Measurements from ENCODE around the gene GRHL3. TPM values are rescaled to one million over a fixed set of nuclear protein-coding genes. Genes with fewer than 3 reads are reported as not detected.

GRHL3 gene
- total RNA-seq, 1 experiment from 2014 or later: 2.5 TPM

DNA sequence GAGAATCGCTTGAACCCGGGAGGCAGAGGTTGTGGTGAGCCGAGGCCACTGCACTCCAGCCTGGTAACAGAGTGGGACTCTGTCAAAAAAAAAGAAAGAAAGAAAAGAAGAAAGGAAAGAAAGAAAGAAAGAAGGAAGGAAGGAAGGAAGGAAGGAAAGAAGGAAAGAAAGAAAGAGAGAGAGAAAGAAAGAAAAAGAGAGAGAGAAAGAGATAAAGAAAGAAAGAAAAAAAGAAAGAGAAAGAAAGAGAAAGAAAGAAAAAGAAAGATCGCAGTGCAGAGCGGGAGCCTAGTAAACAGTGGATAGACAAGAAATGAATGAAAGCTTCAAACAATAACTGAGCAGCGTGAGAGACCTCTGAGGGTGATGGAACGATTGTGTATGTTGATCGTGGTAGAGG, 20.6 kb upstream of the GRHL3 start (continued):
- TF ChIP-seq, protein P1, sequence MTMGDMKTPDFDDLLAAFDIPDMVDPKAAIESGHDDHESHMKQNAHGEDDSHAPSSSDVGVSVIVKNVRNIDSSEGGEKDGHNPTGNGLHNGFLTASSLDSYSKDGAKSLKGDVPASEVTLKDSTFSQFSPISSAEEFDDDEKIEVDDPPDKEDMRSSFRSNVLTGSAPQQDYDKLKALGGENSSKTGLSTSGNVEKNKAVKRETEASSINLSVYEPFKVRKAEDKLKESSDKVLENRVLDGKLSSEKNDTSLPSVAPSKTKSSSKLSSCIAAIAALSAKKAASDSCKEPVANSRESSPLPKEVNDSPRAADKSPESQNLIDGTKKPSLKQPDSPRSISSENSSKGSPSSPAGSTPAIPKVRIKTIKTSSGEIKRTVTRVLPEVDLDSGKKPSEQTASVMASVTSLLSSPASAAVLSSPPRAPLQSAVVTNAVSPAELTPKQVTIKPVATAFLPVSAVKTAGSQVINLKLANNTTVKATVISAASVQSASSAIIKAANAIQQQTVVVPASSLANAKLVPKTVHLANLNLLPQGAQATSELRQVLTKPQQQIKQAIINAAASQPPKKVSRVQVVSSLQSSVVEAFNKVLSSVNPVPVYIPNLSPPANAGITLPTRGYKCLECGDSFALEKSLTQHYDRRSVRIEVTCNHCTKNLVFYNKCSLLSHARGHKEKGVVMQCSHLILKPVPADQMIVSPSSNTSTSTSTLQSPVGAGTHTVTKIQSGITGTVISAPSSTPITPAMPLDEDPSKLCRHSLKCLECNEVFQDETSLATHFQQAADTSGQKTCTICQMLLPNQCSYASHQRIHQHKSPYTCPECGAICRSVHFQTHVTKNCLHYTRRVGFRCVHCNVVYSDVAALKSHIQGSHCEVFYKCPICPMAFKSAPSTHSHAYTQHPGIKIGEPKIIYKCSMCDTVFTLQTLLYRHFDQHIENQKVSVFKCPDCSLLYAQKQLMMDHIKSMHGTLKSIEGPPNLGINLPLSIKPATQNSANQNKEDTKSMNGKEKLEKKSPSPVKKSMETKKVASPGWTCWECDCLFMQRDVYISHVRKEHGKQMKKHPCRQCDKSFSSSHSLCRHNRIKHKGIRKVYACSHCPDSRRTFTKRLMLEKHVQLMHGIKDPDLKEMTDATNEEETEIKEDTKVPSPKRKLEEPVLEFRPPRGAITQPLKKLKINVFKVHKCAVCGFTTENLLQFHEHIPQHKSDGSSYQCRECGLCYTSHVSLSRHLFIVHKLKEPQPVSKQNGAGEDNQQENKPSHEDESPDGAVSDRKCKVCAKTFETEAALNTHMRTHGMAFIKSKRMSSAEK (CRISPR knock-in tag; IDR thresholded peaks at IDR 0.05; ENCODE audit: borderline replicate concordance): no peak
- TF ChIP-seq FOXP1 (CRISPR knock-in tag; IDR thresholded peaks at IDR 0.05; ENCODE audit: borderline replicate concordance): no peak
- TF ChIP-seq OVOL2 (CRISPR knock-in tag; IDR thresholded peaks at IDR 0.05; ENCODE audit: borderline replicate concordance): no peak
- TF ChIP-seq CREB1 (CRISPR knock-in tag; IDR thresholded peaks at IDR 0.05): no peak
- TF ChIP-seq MXD4 (CRISPR knock-in tag; IDR thresholded peaks at IDR 0.05; ENCODE audit: borderline replicate concordance): no peak
- TF ChIP-seq NFYB (CRISPR knock-in tag; conservative IDR thresholded peaks at IDR 0.05; ENCODE audit: low read depth): no peak
- TF ChIP-seq, protein P2, sequence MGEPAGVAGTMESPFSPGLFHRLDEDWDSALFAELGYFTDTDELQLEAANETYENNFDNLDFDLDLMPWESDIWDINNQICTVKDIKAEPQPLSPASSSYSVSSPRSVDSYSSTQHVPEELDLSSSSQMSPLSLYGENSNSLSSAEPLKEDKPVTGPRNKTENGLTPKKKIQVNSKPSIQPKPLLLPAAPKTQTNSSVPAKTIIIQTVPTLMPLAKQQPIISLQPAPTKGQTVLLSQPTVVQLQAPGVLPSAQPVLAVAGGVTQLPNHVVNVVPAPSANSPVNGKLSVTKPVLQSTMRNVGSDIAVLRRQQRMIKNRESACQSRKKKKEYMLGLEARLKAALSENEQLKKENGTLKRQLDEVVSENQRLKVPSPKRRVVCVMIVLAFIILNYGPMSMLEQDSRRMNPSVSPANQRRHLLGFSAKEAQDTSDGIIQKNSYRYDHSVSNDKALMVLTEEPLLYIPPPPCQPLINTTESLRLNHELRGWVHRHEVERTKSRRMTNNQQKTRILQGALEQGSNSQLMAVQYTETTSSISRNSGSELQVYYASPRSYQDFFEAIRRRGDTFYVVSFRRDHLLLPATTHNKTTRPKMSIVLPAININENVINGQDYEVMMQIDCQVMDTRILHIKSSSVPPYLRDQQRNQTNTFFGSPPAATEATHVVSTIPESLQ (CRISPR knock-in tag; IDR thresholded peaks at IDR 0.05): no peak
- TF ChIP-seq, protein P3, sequence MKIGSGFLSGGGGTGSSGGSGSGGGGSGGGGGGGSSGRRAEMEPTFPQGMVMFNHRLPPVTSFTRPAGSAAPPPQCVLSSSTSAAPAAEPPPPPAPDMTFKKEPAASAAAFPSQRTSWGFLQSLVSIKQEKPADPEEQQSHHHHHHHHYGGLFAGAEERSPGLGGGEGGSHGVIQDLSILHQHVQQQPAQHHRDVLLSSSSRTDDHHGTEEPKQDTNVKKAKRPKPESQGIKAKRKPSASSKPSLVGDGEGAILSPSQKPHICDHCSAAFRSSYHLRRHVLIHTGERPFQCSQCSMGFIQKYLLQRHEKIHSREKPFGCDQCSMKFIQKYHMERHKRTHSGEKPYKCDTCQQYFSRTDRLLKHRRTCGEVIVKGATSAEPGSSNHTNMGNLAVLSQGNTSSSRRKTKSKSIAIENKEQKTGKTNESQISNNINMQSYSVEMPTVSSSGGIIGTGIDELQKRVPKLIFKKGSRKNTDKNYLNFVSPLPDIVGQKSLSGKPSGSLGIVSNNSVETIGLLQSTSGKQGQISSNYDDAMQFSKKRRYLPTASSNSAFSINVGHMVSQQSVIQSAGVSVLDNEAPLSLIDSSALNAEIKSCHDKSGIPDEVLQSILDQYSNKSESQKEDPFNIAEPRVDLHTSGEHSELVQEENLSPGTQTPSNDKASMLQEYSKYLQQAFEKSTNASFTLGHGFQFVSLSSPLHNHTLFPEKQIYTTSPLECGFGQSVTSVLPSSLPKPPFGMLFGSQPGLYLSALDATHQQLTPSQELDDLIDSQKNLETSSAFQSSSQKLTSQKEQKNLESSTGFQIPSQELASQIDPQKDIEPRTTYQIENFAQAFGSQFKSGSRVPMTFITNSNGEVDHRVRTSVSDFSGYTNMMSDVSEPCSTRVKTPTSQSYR (CRISPR knock-in tag; IDR thresholded peaks at IDR 0.05): no peak

DNA sequence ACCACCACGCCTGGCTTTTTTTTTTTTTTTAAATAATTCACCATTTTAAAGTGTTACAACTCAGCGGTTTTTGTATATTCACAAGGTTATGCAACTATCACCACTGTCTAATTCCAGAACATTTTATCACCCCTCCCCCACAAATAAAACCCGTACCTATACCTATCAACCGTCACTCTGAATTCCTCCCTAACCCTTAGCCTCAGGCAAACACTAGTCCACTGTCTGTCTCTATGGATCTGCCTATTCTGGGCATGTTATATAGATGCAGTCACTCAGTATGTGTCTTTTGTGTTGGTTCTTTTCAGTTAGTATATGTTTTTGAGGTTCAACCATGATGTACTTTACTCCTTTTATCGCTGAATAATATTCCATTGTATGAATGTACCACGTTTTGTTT, 19.3 kb upstream of the GRHL3 start:
- Mint-ChIP-seq H3K27me3 (ENCODE audit: low read depth) (peaks cover 7% of the 10 kb centered on the region), H3K36me3 (no peaks in the 10 kb centered on the region), H3K4me3 (no peak overlapping the region), H3K9me3 (no peaks in the 10 kb centered on the region), H3K4me1 (peaks cover 31% of the 10 kb centered on the region), H3K27ac (no peak overlapping the region)
- DNase-seq (ENCODE audit: low spot score): no peak
- ChIA-PET CTCF (no interaction called here), POLR2A (no interaction called here)
- no peak for ATAC-seq
- no peak for TF ChIP-seq GRHL2 (CRISPR knock-in tag; IDR thresholded peaks at IDR 0.05; ENCODE audit: insufficient replicate concordance, severe bottlenecking)

DNA sequence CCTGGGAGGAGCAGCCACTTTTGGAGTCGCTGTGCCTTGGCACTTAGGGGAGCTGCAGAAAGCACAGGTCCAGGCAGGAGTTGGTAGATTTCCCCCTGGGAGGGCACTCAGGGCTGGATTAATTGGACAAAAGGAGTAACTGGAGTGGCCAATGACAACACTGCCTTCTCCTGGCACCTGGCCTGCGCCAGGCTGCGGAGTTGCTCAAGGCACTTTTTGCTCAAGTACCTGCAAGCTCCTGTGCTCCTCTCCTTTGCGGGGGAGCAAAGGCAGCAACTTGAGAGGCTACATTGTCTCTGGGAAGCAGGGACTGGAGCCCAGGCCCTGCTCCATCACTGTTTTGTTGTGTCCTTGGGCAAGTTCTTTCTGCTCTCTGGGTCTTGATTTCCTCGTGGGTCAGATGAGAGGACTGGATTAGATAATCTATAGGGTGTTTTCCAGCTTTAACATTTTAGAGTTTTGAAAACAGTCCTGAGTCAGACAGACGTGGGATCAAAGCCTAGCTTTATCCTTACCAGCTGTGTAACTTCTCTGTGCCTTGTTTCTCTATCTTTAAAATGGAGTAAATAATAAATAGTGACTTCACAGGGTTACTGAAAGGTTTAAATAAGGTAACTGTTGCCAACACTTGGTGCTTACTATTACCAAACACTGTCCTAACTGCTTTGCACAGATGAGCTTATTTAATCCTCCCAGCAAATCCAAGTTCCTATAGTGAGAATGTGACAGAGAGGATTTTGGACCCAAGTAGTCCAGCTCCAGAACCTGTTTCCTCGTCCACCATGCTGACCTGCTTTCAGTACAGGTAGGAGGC, 18.0 kb upstream of the GRHL3 start:
- ChIA-PET CTCF (interaction anchor here (0.8 to 1.5 kb wide), 6 partner anchors 11 to 226 kb away, joined by 3 to 9 read pairs (median 4); no protein-coding TSS in a partner anchor), POLR2A (no interaction called here)
- no peak overlapping the region for H3K27ac Mint-ChIP-seq
- no peaks in the 10 kb centered on the region for H3K9me3 Mint-ChIP-seq
- H3K36me3 Mint-ChIP-seq: no peaks in the 10 kb centered on the region
- ATAC-seq (no peak; the same call in 1 of the 2 replicates), DNase-seq (ENCODE audit: low spot score) (no peak)
- H3K4me3 Mint-ChIP-seq: no peak overlapping the region
- peaks cover 26% of the 10 kb centered on the region for H3K4me1 Mint-ChIP-seq
- peaks cover 7% of the 10 kb centered on the region for H3K27me3 Mint-ChIP-seq (ENCODE audit: low read depth)
- no peak for TF ChIP-seq ZBTB21 (CRISPR knock-in tag; IDR thresholded peaks at IDR 0.05; ENCODE audit: borderline replicate concordance)
- no peak for TF ChIP-seq ZNF423 (CRISPR knock-in tag; IDR thresholded peaks at IDR 0.05)
- TF ChIP-seq, protein P4, sequence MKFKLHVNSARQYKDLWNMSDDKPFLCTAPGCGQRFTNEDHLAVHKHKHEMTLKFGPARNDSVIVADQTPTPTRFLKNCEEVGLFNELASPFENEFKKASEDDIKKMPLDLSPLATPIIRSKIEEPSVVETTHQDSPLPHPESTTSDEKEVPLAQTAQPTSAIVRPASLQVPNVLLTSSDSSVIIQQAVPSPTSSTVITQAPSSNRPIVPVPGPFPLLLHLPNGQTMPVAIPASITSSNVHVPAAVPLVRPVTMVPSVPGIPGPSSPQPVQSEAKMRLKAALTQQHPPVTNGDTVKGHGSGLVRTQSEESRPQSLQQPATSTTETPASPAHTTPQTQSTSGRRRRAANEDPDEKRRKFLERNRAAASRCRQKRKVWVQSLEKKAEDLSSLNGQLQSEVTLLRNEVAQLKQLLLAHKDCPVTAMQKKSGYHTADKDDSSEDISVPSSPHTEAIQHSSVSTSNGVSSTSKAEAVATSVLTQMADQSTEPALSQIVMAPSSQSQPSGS (CRISPR knock-in tag; IDR thresholded peaks at IDR 0.05; ENCODE audit: borderline replicate concordance, low read depth): no peak
- TF ChIP-seq ZNF232 (CRISPR knock-in tag; IDR thresholded peaks at IDR 0.05): no peak
- TF ChIP-seq, protein P5, sequence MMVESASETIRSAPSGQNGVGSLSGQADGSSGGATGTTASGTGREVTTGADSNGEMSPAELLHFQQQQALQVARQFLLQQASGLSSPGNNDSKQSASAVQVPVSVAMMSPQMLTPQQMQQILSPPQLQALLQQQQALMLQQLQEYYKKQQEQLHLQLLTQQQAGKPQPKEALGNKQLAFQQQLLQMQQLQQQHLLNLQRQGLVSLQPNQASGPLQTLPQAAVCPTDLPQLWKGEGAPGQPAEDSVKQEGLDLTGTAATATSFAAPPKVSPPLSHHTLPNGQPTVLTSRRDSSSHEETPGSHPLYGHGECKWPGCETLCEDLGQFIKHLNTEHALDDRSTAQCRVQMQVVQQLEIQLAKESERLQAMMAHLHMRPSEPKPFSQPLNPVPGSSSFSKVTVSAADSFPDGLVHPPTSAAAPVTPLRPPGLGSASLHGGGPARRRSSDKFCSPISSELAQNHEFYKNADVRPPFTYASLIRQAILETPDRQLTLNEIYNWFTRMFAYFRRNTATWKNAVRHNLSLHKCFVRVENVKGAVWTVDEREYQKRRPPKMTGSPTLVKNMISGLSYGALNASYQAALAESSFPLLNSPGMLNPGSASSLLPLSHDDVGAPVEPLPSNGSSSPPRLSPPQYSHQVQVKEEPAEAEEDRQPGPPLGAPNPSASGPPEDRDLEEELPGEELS (CRISPR knock-in tag; IDR thresholded peaks at IDR 0.05): no peak
- no peak for TF ChIP-seq ZNF138 (CRISPR knock-in tag; conservative IDR thresholded peaks at IDR 0.05)
